Measurements from ENCODE around the gene TUBB1. TPM values are rescaled to one million over a fixed set of nuclear protein-coding genes. Genes with fewer than 3 reads are reported as not detected.

The TUBB1 gene
- total and polyA plus RNA-seq, 2 of the 13 experiments (the other 11 are each of a cell fraction or from before 2014, with no cell fraction given), result 0.11 to 57.6 TPM

- TF ChIP-seq AFF4 (CRISPR knock-in tag; IDR thresholded peaks at IDR 0.05) (no peak), ZNF589 (CRISPR knock-in tag; conservative IDR thresholded peaks at IDR 0.05) (no peak), LRRFIP1 (CRISPR knock-in tag; conservative IDR thresholded peaks at IDR 0.05) (no peak), SOX6 (IDR thresholded peaks at IDR 0.05) (no peak), SOX6 (CRISPR knock-in tag; IDR thresholded peaks at IDR 0.05) (no peak), RORA (CRISPR knock-in tag; IDR thresholded peaks at IDR 0.05) (no peak), ZC3H4 (CRISPR knock-in tag; IDR thresholded peaks at IDR 0.05; ENCODE audit: borderline replicate concordance) (no peak), MATR3 (CRISPR knock-in tag; IDR thresholded peaks at IDR 0.05) (no peak), ARID5B (CRISPR knock-in tag; IDR thresholded peaks at IDR 0.05) (no peak), MNT (IDR thresholded peaks at IDR 0.05) (no peak), HMGA1 (CRISPR knock-in tag; conservative IDR thresholded peaks at IDR 0.05) (no peak), ZNF792 (CRISPR knock-in tag; IDR thresholded peaks at IDR 0.05) (no peak), DRAP1 (CRISPR knock-in tag; IDR thresholded peaks at IDR 0.05) (no peak), ZSCAN9 (CRISPR knock-in tag; IDR thresholded peaks at IDR 0.05; ENCODE audit: borderline replicate concordance) (no peak), ZNF878 (CRISPR knock-in tag; IDR thresholded peaks at IDR 0.05) (no peak), ZBTB25 (CRISPR knock-in tag; IDR thresholded peaks at IDR 0.05) (no peak)
Observed at GRCh38 chr20:58990651-58991445, 28.4 kb upstream of the TUBB1 start (continued).
